Smooth muscle cell (in vitro differentiated cells): ENCODE data around the gene NEDD4L. TPM values are rescaled to one million over a fixed set of nuclear protein-coding genes. Genes with fewer than 3 reads are reported as not detected.
"Not testable (repeated sequence)": the region's sequence is repeated elsewhere in the genome, so short reads cannot be mapped to it uniquely, and the experiment has no call there.

Experiments
- DNase-seq: peaks from one replicate; lab custom pipeline; 2025; ENCODE audit not compliant: unreplicated experiment; lab: John Stamatoyannopoulos, UW
- H2AFZ ChIP-seq: fragments of 200-600 bp; sonication (generic); 2 replicates; pipeline ENCODE4 v1.6.0; 2016; ENCODE audit warnings: antibody characterized with exemption, low read depth, mild to moderate bottlenecking
- H3F3A ChIP-seq: fragments of 200-600 bp; sonication (generic); 2 replicates; pipeline ENCODE4 v1.6.0; 2017; ENCODE audit warnings: antibody characterized with exemption, low read depth
- H3K27ac ChIP-seq: fragments of 200-600 bp; sonication (generic); 2 replicates; pipeline ENCODE4 v1.5.1; 2016; ENCODE audit warnings: low read depth, mild to moderate bottlenecking
- H3K27me3 ChIP-seq: fragments of 200-600 bp; sonication (generic); 2 replicates; pipeline ENCODE4 v1.6.1; 2016; ENCODE audit warnings: low read depth, mild to moderate bottlenecking
- H3K36me3 ChIP-seq: fragments of 200-600 bp; sonication (generic); 2 replicates; pipeline ENCODE4 v1.5.1; 2016; ENCODE audit warnings: low read depth
- H3K4me1 ChIP-seq: fragments of 200-600 bp; sonication (generic); 2 replicates; pipeline ENCODE4 v1.5.1; 2016; ENCODE audit warnings: low read depth
- H3K4me2 ChIP-seq: fragments of 200-600 bp; sonication (generic); 2 replicates; pipeline ENCODE4 v1.6.0; 2016; ENCODE audit warnings: mild to moderate bottlenecking
- H3K4me3 ChIP-seq: fragments of 200-600 bp; sonication (generic); 2 replicates; pipeline ENCODE4 v1.5.1; 2016; ENCODE audit warnings: mild to moderate bottlenecking
- H3K79me2 ChIP-seq: fragments of 200-600 bp; sonication (generic); 2 replicates; pipeline ENCODE4 v1.6.0; 2016; ENCODE audit warnings: low read depth, mild to moderate bottlenecking
- H3K9ac ChIP-seq: fragments of 200-600 bp; sonication (generic); 2 replicates; pipeline ENCODE4 v1.6.0; 2016; ENCODE audit warnings: low read depth
- H3K9me3 ChIP-seq: fragments of 200-600 bp; sonication (generic); replicated peaks from 2 replicates; pipeline ENCODE4 v1.5.1; 2016; ENCODE audit warnings: low read depth
- H4K20me1 ChIP-seq: fragments of 200-600 bp; sonication (generic); 2 replicates; pipeline ENCODE4 v1.6.0; 2016; ENCODE audit warnings: low read depth
- WGBS: methylation state at CpG from one replicate; pipeline ENCODE4 v1.1.7; 2016; ENCODE audit warnings: low lambda C conversion rate; 5-methylcytosine and 5-hydroxymethylcytosine counted together
- polyA plus RNA-seq: library from polyadenylated mRNA; unstranded; fragments of >200 nt; fragmentation: Nextera tagmentation; extraction: Ambion mirVana; gene quantifications from 2 replicates; pipeline ENCODE4 v1.2.1, GENCODE V29; 2016
- total RNA-seq: library from RNA; depleted of rRNA; stranded (reverse); fragments of >200 nt; gene quantifications from 2 replicates; pipeline ENCODE4 v1.2.3, GENCODE V29; 2014
- TF ChIP-seq, protein P1 (sequence below): fragments of 200-600 bp; sonication (generic); IDR thresholded peaks from 2 replicates; pipeline ENCODE4 v1.5.1; 2017; ENCODE audit warnings: borderline replicate concordance, mild to moderate bottlenecking, antibody characterized with exemption; ENCODE audit not compliant: insufficient read depth, poor library complexity, severe bottlenecking

Gene NEDD4L
- total and polyA plus RNA-seq, 2 experiments from 2014 or later: 8.7 to 41.3 TPM

DNA sequence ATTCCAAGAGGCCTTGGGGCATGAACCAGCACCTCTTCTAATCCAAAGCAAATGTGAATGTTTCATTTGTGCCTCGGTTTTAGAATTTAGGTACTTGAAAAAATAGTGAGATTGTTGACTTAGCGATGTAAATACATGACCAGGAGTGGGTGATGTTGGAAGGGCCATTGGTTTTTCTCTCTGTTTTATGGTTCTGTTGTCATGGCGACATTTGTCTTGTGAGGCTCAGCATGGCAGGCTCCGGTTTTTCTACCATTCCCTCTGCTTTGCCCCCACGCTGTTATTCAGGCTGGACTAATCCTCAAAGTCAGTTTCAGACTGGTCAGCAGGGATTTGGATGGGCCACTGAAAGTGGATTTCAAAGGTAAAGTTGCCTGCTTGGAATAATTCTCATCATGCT lies 329.5 kb downstream of the NEDD4L start:
- H4K20me1 ChIP-seq: no peaks in the 10 kb centered on the region
- H3K9ac ChIP-seq: no peak overlapping the region
- no peaks in the 10 kb centered on the region for H3K27me3 ChIP-seq
- no peaks in the 10 kb centered on the region for H3F3A ChIP-seq
- no peak overlapping the region for H3K4me3 ChIP-seq
- no peak overlapping the region for H2AFZ ChIP-seq
- DNase-seq: no peak
- no peaks in the 10 kb centered on the region for H3K36me3 ChIP-seq
- H3K9me3 ChIP-seq: no peaks in the 10 kb centered on the region
- no peaks in the 10 kb centered on the region for H3K79me2 ChIP-seq
- TF ChIP-seq, protein P1, sequence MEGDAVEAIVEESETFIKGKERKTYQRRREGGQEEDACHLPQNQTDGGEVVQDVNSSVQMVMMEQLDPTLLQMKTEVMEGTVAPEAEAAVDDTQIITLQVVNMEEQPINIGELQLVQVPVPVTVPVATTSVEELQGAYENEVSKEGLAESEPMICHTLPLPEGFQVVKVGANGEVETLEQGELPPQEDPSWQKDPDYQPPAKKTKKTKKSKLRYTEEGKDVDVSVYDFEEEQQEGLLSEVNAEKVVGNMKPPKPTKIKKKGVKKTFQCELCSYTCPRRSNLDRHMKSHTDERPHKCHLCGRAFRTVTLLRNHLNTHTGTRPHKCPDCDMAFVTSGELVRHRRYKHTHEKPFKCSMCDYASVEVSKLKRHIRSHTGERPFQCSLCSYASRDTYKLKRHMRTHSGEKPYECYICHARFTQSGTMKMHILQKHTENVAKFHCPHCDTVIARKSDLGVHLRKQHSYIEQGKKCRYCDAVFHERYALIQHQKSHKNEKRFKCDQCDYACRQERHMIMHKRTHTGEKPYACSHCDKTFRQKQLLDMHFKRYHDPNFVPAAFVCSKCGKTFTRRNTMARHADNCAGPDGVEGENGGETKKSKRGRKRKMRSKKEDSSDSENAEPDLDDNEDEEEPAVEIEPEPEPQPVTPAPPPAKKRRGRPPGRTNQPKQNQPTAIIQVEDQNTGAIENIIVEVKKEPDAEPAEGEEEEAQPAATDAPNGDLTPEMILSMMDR: no peak
- H3K4me2 ChIP-seq: no peak overlapping the region
- H3K27ac ChIP-seq: no peak overlapping the region
- WGBS: 95% methylated on average over 5 of the region's 5 CpGs
- H3K4me1 ChIP-seq: peaks cover 5% of the 10 kb centered on the region

GRCh38 chr18:58375051-58375450 lies 331.0 kb downstream of the NEDD4L start:
- 83% methylated on average over 8 of the region's 8 CpGs for WGBS

DNA sequence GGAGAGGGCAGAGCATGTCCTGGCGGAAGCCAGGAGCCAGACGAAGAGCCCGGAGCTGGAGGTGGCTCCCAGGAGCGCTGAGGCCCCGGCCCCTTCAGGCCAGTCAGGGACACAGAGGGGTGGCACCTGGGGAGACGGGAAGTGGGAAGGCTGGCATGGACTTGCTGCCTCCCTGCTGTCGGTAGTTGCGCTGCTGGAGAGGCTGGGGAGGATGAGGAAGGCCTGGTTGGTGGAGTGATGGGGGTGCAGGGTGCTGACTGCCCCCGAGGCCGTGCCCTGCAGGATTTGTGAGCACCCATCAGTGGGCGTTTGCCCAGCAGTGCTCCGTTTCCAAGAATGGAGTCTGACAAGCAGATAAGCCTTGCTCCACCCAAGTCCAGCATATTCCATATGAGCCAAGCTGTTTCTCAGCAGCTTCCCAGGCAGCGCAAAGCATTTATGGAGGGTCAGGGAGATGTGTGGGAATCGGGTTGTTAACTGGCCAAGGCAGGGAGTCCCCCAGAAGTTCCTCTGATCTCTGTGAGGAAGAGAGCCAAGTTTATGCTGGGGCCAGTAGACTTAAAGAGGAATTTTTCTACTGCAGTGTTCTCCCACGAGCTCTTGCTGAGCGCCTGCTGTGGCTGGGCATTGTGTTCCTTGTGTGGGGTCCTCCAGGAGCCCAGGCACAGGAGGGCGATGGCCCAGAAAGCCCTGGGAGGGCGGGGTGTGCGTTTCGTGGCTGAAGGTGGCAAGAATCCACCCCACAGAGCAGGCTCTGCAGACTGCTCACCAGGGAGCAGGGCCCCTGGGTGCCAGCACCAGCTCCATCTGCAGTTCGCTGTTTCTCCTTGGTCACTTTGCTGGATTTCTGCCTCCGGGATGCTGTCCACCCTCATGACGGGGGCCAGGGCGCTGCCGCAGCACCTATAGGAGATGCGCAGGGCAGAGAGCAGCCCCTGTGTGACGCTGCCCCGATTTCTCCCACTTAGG lies 334.7 kb downstream of the NEDD4L start:
- TF ChIP-seq, protein P1: no peak
- WGBS: 88% methylated on average over 28 of the region's 28 CpGs
- Histone ChIP-seq H3K4me2 (no peak overlapping the region), H3K36me3 (no peaks in the 10 kb centered on the region), H3K79me2 (no peaks in the 10 kb centered on the region), H3K27me3 (no peaks in the 10 kb centered on the region), H3K9me3 (no peaks in the 10 kb centered on the region), H3K27ac (no peak overlapping the region), H3K4me3 (no peak overlapping the region), H3F3A (no peaks in the 10 kb centered on the region), H3K4me1 (peaks cover 1% of the 10 kb centered on the region), H4K20me1 (no peaks in the 10 kb centered on the region), H2AFZ (no peak overlapping the region), H3K9ac (no peak overlapping the region)
- no peak for DNase-seq

More at GRCh38 chr18:58375051-58375450, 331.0 kb downstream of the NEDD4L start:
- no peak overlapping the region for H3K4me3 ChIP-seq
- no peak for DNase-seq
- TF ChIP-seq, protein P1: no peak
- H3K36me3 ChIP-seq: no peaks in the 10 kb centered on the region
- no peaks in the 10 kb centered on the region for H4K20me1 ChIP-seq
- no peaks in the 10 kb centered on the region for H3F3A ChIP-seq
- H3K9ac ChIP-seq: no peak overlapping the region
- peaks cover 5% of the 10 kb centered on the region for H3K4me1 ChIP-seq
- H3K9me3 ChIP-seq: no peaks in the 10 kb centered on the region
- no peak overlapping the region for H3K27ac ChIP-seq
- no peak overlapping the region for H2AFZ ChIP-seq
- H3K4me2 ChIP-seq: no peak overlapping the region
- H3K79me2 ChIP-seq: no peaks in the 10 kb centered on the region
- no peaks in the 10 kb centered on the region for H3K27me3 ChIP-seq

DNA sequence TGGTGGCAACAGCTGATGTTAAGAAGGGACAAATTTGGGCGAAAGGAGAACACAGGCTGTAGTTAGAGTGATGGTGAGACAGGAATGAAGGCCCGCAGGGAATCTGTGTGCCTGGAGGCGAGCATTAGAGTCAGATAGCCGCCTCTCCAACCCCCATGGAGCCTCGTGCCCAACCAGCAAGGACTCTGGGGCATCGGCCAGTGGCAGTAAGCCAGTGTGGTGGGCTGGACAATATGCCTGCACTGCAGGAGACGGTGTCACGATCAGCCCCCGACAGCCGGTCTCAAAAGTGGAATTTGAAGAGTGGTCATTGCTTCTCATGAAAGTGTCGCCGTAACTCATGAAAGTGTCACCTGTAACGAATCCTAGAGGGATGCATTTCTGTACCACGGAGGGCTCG lies 335.4 kb downstream of the NEDD4L start:
- no peaks in the 10 kb centered on the region for H3K36me3 ChIP-seq
- no peak overlapping the region for H3K9ac ChIP-seq
- H4K20me1 ChIP-seq: no peaks in the 10 kb centered on the region
- H3K9me3 ChIP-seq: no peaks in the 10 kb centered on the region
- H3K27me3 ChIP-seq: no peaks in the 10 kb centered on the region
- WGBS: 84% methylated on average over 15 of the region's 15 CpGs
- H3K4me3 ChIP-seq: no peak overlapping the region
- H3K79me2 ChIP-seq: no peaks in the 10 kb centered on the region
- no peak overlapping the region for H2AFZ ChIP-seq
- TF ChIP-seq, protein P1: no peak
- H3K4me1 ChIP-seq: no peaks in the 10 kb centered on the region
- DNase-seq: no peak
- no peaks in the 10 kb centered on the region for H3F3A ChIP-seq
- H3K4me2 ChIP-seq: no peak overlapping the region
- H3K27ac ChIP-seq: no peak overlapping the region

GRCh38 chr18:58380113-58380512 lies 336.1 kb downstream of the NEDD4L start:
- H3K27ac ChIP-seq, H3K36me3 ChIP-seq, H3K4me1 ChIP-seq, H3K27me3 ChIP-seq, H3K4me3 ChIP-seq, H3K4me2 ChIP-seq, H2AFZ ChIP-seq, H3K9me3 ChIP-seq, H3K79me2 ChIP-seq, DNase-seq, H3F3A ChIP-seq, H4K20me1 ChIP-seq, H3K9ac ChIP-seq: not testable (repeated sequence)
- 98% methylated on average over 4 of the region's 4 CpGs for WGBS
